Activated CD8-positive, alpha-beta memory T cell treated with anti-CD3 and anti-CD28 coated beads, Interleukin-2, amount 10 ng/mL, durations not matched to agents 7 days and 5 days (primary cell): Measurements from ENCODE around the gene STAM. TPM values are rescaled to one million over a fixed set of nuclear protein-coding genes. Genes with fewer than 3 reads are reported as not detected.

Experiments used
- ATAC-seq: fragments of 150-1000 bp; cut with Tn5 transposase; one replicate; pipeline ENCODE4 v1.10.0; 2021; ENCODE audit warnings: moderate library complexity
- CTCF ChIA-PET: fragments of 350-600 bp; sonication (Branson Sonifier 250); formaldehyde crosslinking; loops from one replicate; lab custom pipeline; 2021; ENCODE audit warnings: antibody characterized with exemption; lab: Charles Lee
- DNase-seq: peaks from one replicate; pipeline ENCODE4 v3.0.0-alpha.2; 2020
- H3K27ac Mint-ChIP-seq: one replicate; pipeline ENCODE4 v1.8.0; 2021; ENCODE audit warnings: mild to moderate bottlenecking, mixed read lengths
- H3K27me3 Mint-ChIP-seq: one replicate; pipeline ENCODE4 v1.8.0; 2021; ENCODE audit warnings: mixed read lengths
- H3K36me3 Mint-ChIP-seq: one replicate; pipeline ENCODE4 v1.8.0; 2021; ENCODE audit warnings: mild to moderate bottlenecking, mixed read lengths
- H3K4me1 Mint-ChIP-seq: one replicate; pipeline ENCODE4 v1.8.0; 2021; ENCODE audit warnings: mixed read lengths
- H3K4me3 Mint-ChIP-seq: one replicate; pipeline ENCODE4 v1.8.0; 2021; ENCODE audit warnings: mild to moderate bottlenecking, moderate library complexity, mixed read lengths
- H3K9me3 Mint-ChIP-seq: one replicate; pipeline ENCODE4 v1.8.0; 2022; ENCODE audit warnings: low read depth, mixed read lengths
- total RNA-seq, 2 experiments: library from RNA; stranded (reverse); gene quantifications; one replicate each; pipeline ENCODE4 v1.2.3, GENCODE V29; 2021

Gene STAM
- total RNA-seq, 2 experiments from 2014 or later: 27.4 to 47.2 TPM

- no peaks in the 10 kb centered on the region for H3K27me3 Mint-ChIP-seq
- ATAC-seq: no peak
- no peak overlapping the region for H3K27ac Mint-ChIP-seq
- H3K36me3 Mint-ChIP-seq: no peaks in the 10 kb centered on the region
- H3K9me3 Mint-ChIP-seq: no peaks in the 10 kb centered on the region
- no peak for DNase-seq
- no peaks in the 10 kb centered on the region for H3K4me1 Mint-ChIP-seq
- CTCF ChIA-PET: interaction anchor here (1.2 kb wide), 1 partner anchor 55 kb away, joined by 3 read pairs; no protein-coding TSS in a partner anchor
- H3K4me3 Mint-ChIP-seq: no peak overlapping the region
Measured at GRCh38 chr10:17731331-17732020, 87.5 kb downstream of the STAM start.

- ATAC-seq (no peak), DNase-seq (no peak)
- CTCF ChIA-PET: no interaction called here
- no peaks in the 10 kb centered on the region for H3K36me3 Mint-ChIP-seq
- H3K4me1 Mint-ChIP-seq: no peaks in the 10 kb centered on the region
- no peak overlapping the region for H3K4me3 Mint-ChIP-seq
- no peaks in the 10 kb centered on the region for H3K9me3 Mint-ChIP-seq
- H3K27ac Mint-ChIP-seq: no peak overlapping the region
- no peaks in the 10 kb centered on the region for H3K27me3 Mint-ChIP-seq
Measured at GRCh38 chr10:17733620-17734019, 89.7 kb downstream of the STAM start.

GRCh38 chr10:17734432-17735080, 90.6 kb downstream of the STAM start:
- Mint-ChIP-seq H3K4me3 (no peak overlapping the region), H3K9me3 (no peaks in the 10 kb centered on the region), H3K27me3 (no peaks in the 10 kb centered on the region), H3K4me1 (no peaks in the 10 kb centered on the region), H3K36me3 (no peaks in the 10 kb centered on the region), H3K27ac (no peak overlapping the region)
- DNase-seq (no peak), ATAC-seq (no peak)
- CTCF ChIA-PET: interaction anchor here (1.0 to 2.6 kb wide), 2 partner anchors 8 to 87 kb away, joined by 3 to 6 read pairs; no protein-coding TSS in a partner anchor

GRCh38 chr10:17735166-17735941, 91.4 kb downstream of the STAM start:
- DNase-seq: no peak
- CTCF ChIA-PET: interaction anchor here (1.1 to 2.6 kb wide), 2 partner anchors 9 to 88 kb away, joined by 4 to 6 read pairs; no protein-coding TSS in a partner anchor
- no peaks in the 10 kb centered on the region for H3K4me1 Mint-ChIP-seq

GRCh38 chr10:17736223-17736622, 92.3 kb downstream of the STAM start:
- no peak overlapping the region for H3K27ac Mint-ChIP-seq
- no peaks in the 10 kb centered on the region for H3K36me3 Mint-ChIP-seq
- H3K4me1 Mint-ChIP-seq: no peaks in the 10 kb centered on the region
- H3K4me3 Mint-ChIP-seq: no peak overlapping the region
- ATAC-seq (no peak), DNase-seq (no peak)
- CTCF ChIA-PET: interaction anchor here (1.1 to 2.6 kb wide), 2 partner anchors 8 to 89 kb away, joined by 4 to 6 read pairs; no protein-coding TSS in a partner anchor
- H3K27me3 Mint-ChIP-seq: no peaks in the 10 kb centered on the region
- H3K9me3 Mint-ChIP-seq: no peaks in the 10 kb centered on the region

More at GRCh38 chr10:17735166-17735941, 91.4 kb downstream of the STAM start:
- ATAC-seq: no peak
- no peak overlapping the region for H3K27ac Mint-ChIP-seq
- H3K9me3 Mint-ChIP-seq: no peaks in the 10 kb centered on the region
- H3K36me3 Mint-ChIP-seq: no peaks in the 10 kb centered on the region
- H3K27me3 Mint-ChIP-seq: no peaks in the 10 kb centered on the region
- no peak overlapping the region for H3K4me3 Mint-ChIP-seq

GRCh38 chr10:17737027-17737965, 93.3 kb downstream of the STAM start:
- Mint-ChIP-seq H3K9me3 (no peaks in the 10 kb centered on the region), H3K4me3 (no peak overlapping the region), H3K27me3 (no peaks in the 10 kb centered on the region), H3K4me1 (no peaks in the 10 kb centered on the region), H3K36me3 (no peaks in the 10 kb centered on the region), H3K27ac (no peak overlapping the region)
- no peak for DNase-seq
- CTCF ChIA-PET: interaction anchor here (2.1 to 2.6 kb wide), 2 partner anchors 31 to 90 kb away, joined by 6 read pairs; no protein-coding TSS in a partner anchor
- peak; percentile 33 for ATAC-seq

- Mint-ChIP-seq H3K36me3 (no peaks in the 10 kb centered on the region), H3K4me3 (no peak overlapping the region), H3K9me3 (no peaks in the 10 kb centered on the region), H3K4me1 (peaks cover 11% of the 10 kb centered on the region), H3K27ac (no peak overlapping the region), H3K27me3 (no peaks in the 10 kb centered on the region)
- ATAC-seq (no peak), DNase-seq (no peak)
- CTCF ChIA-PET: interaction anchor here (1.1 kb wide), 1 partner anchor 135 kb away, joined by 3 read pairs; no protein-coding TSS in a partner anchor
Measured at GRCh38 chr10:17740668-17741067, 96.7 kb downstream of the STAM start.

GRCh38 chr10:17742918-17743317, 99.0 kb downstream of the STAM start:
- H3K36me3 Mint-ChIP-seq: no peaks in the 10 kb centered on the region
- H3K27me3 Mint-ChIP-seq: no peaks in the 10 kb centered on the region
- DNase-seq (peak; percentile 79), ATAC-seq (peak; percentile 53)
- no peak overlapping the region for H3K27ac Mint-ChIP-seq
- H3K9me3 Mint-ChIP-seq: no peaks in the 10 kb centered on the region
- H3K4me3 Mint-ChIP-seq: no peak overlapping the region
- CTCF ChIA-PET: interaction anchor here (0.7 to 1.8 kb wide), 7 partner anchors 8 to 937 kb away, joined by 3 to 8 read pairs (median 4); partner anchors contain the start of gene STAM
- peaks cover 11% of the 10 kb centered on the region for H3K4me1 Mint-ChIP-seq

- no peaks in the 10 kb centered on the region for H3K9me3 Mint-ChIP-seq
- CTCF ChIA-PET: interaction anchor here (1.3 to 1.8 kb wide), 3 partner anchors 96 to 135 kb away, joined by 4 to 8 read pairs (median 4); partner anchors contain the start of gene STAM
- no peak overlapping the region for H3K27ac Mint-ChIP-seq
- no peak for ATAC-seq
- no peaks in the 10 kb centered on the region for H3K27me3 Mint-ChIP-seq
- DNase-seq: no peak
- no peak overlapping the region for H3K4me3 Mint-ChIP-seq
- H3K36me3 Mint-ChIP-seq: no peaks in the 10 kb centered on the region
- H3K4me1 Mint-ChIP-seq: peaks cover 11% of the 10 kb centered on the region
Measured at GRCh38 chr10:17743437-17743836, 99.5 kb downstream of the STAM start.

- ATAC-seq (no peak), DNase-seq (no peak)
- CTCF ChIA-PET: interaction anchor here (0.7 to 1.5 kb wide), 4 partner anchors 9 to 136 kb away, joined by 3 to 4 read pairs (median 4); no protein-coding TSS in a partner anchor
- Mint-ChIP-seq H3K27ac (no peak overlapping the region), H3K4me1 (peaks cover 11% of the 10 kb centered on the region), H3K4me3 (no peak overlapping the region), H3K9me3 (no peaks in the 10 kb centered on the region), H3K36me3 (no peaks in the 10 kb centered on the region), H3K27me3 (no peaks in the 10 kb centered on the region)
Measured at GRCh38 chr10:17744341-17744861, 100.5 kb downstream of the STAM start.

GRCh38 chr10:17747883-17748550, 104.1 kb downstream of the STAM start:
- H3K27ac Mint-ChIP-seq: no peak overlapping the region
- CTCF ChIA-PET: interaction anchor here (1.7 kb wide), 1 partner anchor 142 kb away, joined by 3 read pairs; no protein-coding TSS in a partner anchor
- DNase-seq: no peak
- no peak overlapping the region for H3K4me3 Mint-ChIP-seq
- no peaks in the 10 kb centered on the region for H3K9me3 Mint-ChIP-seq
- no peaks in the 10 kb centered on the region for H3K27me3 Mint-ChIP-seq
- H3K36me3 Mint-ChIP-seq: no peaks in the 10 kb centered on the region
- ATAC-seq: no peak
- H3K4me1 Mint-ChIP-seq: peaks cover 7% of the 10 kb centered on the region
